ENCODE results near the gene SEMA5A. TPM values are rescaled to one million over a fixed set of nuclear protein-coding genes. Genes with fewer than 3 reads are reported as not detected.

The SEMA5A gene
- total RNA-seq, 4 donors from 2014 or later, result 0.46 to 3.2 (median 1.7) TPM

- ATAC-seq (no peak), DNase-seq (no peak)
- H3K27me3 ChIP-seq, result no peaks in the 10 kb centered on the region
- no peaks in the 10 kb centered on the region for H3K4me1 ChIP-seq
- no peak for TF ChIP-seq CTCF (IDR thresholded peaks at IDR 0.05 in 4 of 5, conservative IDR thresholded peaks at IDR 0.05 in 1 of 5)
- TF ChIP-seq POLR2A (IDR thresholded peaks at IDR 0.05), result no peak
- no peaks in the 10 kb centered on the region for H3K9me3 ChIP-seq
- intact Hi-C loops (cut with DNase I; ENCODE audit: low total_unique reads) (no loop called here), in situ Hi-C loops (cut with MboI; ENCODE audit: low sequenced_read_pairs in 4 of 4) (no loop called here)
- no peak overlapping the region for H3K27ac ChIP-seq
- H3K4me3 ChIP-seq, result no peak overlapping the region
- H3K36me3 ChIP-seq, result no peaks in the 10 kb centered on the region
Observed at GRCh38 chr5:9148242-9148641, 397.6 kb downstream of the SEMA5A start.

GRCh38 chr5:9140711-9141110 lies 405.2 kb downstream of the SEMA5A start:
- in situ Hi-C loops (cut with MboI; ENCODE audit: low sequenced_read_pairs in 4 of 4), result no loop called here

GRCh38 chr5:9140202-9140601 lies 405.7 kb downstream of the SEMA5A start:
- intact Hi-C loops (cut with DNase I; ENCODE audit: low total_unique reads) (no loop called here), in situ Hi-C loops (cut with MboI; ENCODE audit: low sequenced_read_pairs in 4 of 4) (no loop called here)
- Histone ChIP-seq H3K27me3 (no peaks in the 10 kb centered on the region), H3K4me1 (no peaks in the 10 kb centered on the region), H3K4me3 (no peak overlapping the region), H3K9me3 (no peaks in the 10 kb centered on the region), H3K27ac (no peak overlapping the region), H3K36me3 (no peaks in the 10 kb centered on the region)
- ATAC-seq, result no peak
- DNase-seq, result no peak
- TF ChIP-seq CTCF (IDR thresholded peaks at IDR 0.05 in 4 of 5, conservative IDR thresholded peaks at IDR 0.05 in 1 of 5), result no peak
- TF ChIP-seq POLR2A (IDR thresholded peaks at IDR 0.05), result no peak

More at GRCh38 chr5:9140711-9141110, 405.2 kb downstream of the SEMA5A start:
- Histone ChIP-seq H3K27ac (no peak overlapping the region), H3K27me3 (no peaks in the 10 kb centered on the region), H3K4me3 (no peak overlapping the region), H3K36me3 (no peaks in the 10 kb centered on the region), H3K9me3 (no peaks in the 10 kb centered on the region), H3K4me1 (no peaks in the 10 kb centered on the region)
- ATAC-seq (no peak), DNase-seq (no peak)
- intact Hi-C loops (cut with DNase I; ENCODE audit: low total_unique reads), result no loop called here
- TF ChIP-seq CTCF (IDR thresholded peaks at IDR 0.05 in 4 of 5, conservative IDR thresholded peaks at IDR 0.05 in 1 of 5) (no peak), POLR2A (IDR thresholded peaks at IDR 0.05) (no peak)

GRCh38 chr5:9139344-9139743 lies 406.5 kb downstream of the SEMA5A start:
- Histone ChIP-seq H3K4me1 (no peaks in the 10 kb centered on the region), H3K36me3 (no peaks in the 10 kb centered on the region), H3K27me3 (no peaks in the 10 kb centered on the region), H3K4me3 (no peak overlapping the region), H3K27ac (no peak overlapping the region), H3K9me3 (no peaks in the 10 kb centered on the region)
- in situ Hi-C loops (cut with MboI; ENCODE audit: low sequenced_read_pairs in 4 of 4) (no loop called here), intact Hi-C loops (cut with DNase I; ENCODE audit: low total_unique reads) (no loop called here)
- no peak for ATAC-seq
- DNase-seq, result no peak
- no peak for TF ChIP-seq CTCF (IDR thresholded peaks at IDR 0.05 in 4 of 5, conservative IDR thresholded peaks at IDR 0.05 in 1 of 5)
- TF ChIP-seq POLR2A (IDR thresholded peaks at IDR 0.05), result no peak

- Histone ChIP-seq H3K36me3 (no peaks in the 10 kb centered on the region), H3K4me1 (no peaks in the 10 kb centered on the region), H3K27me3 (no peaks in the 10 kb centered on the region), H3K4me3 (no peak overlapping the region), H3K9me3 (no peaks in the 10 kb centered on the region), H3K27ac (no peak overlapping the region)
- TF ChIP-seq CTCF (IDR thresholded peaks at IDR 0.05 in 4 of 5, conservative IDR thresholded peaks at IDR 0.05 in 1 of 5) (no peak), POLR2A (IDR thresholded peaks at IDR 0.05) (no peak)
- in situ Hi-C loops (cut with MboI; ENCODE audit: low sequenced_read_pairs in 4 of 4) (no loop called here), intact Hi-C loops (cut with DNase I; ENCODE audit: low total_unique reads) (no loop called here)
- ATAC-seq, result no peak
- DNase-seq, result no peak
Observed at GRCh38 chr5:9128136-9128535, 417.7 kb downstream of the SEMA5A start.

All from gastrocnemius medialis (tissue), 4 donors.